NK-92 treated with Interleukin-12 subunit alpha and Interleukin-12 subunit beta, amount 100 ng/mL, for 24 hours (cell line): Measurements from ENCODE around the gene ZNF444.
"Not testable (repeated sequence)": the region's sequence is repeated elsewhere in the genome, so short reads cannot be mapped to it uniquely, and the experiment has no call there.

Source experiments
- DNase-seq: peaks from one replicate; lab custom pipeline; 2025; lab: John Stamatoyannopoulos, UW

ZNF444 gene

GRCh38 chr19:56147307-56147706, 6.2 kb downstream of the ZNF444 start:
- no peak for DNase-seq

- DNase-seq, result no peak
Measured at GRCh38 chr19:56148096-56148495, 7.0 kb downstream of the ZNF444 start.

- DNase-seq, result not testable (repeated sequence)
Measured at GRCh38 chr19:56148955-56149655, 8.0 kb downstream of the ZNF444 start.

- DNase-seq, result no peak
Measured at GRCh38 chr19:56149656-56150038, 8.6 kb downstream of the ZNF444 start.

- no peak for DNase-seq
Measured at GRCh38 chr19:56150358-56150757, 9.3 kb downstream of the ZNF444 start.

- no peak for DNase-seq
Measured at GRCh38 chr19:56152644-56153043, 11.6 kb downstream of the ZNF444 start.

GRCh38 chr19:56153507-56153906, 12.4 kb downstream of the ZNF444 start:
- no peak for DNase-seq

- no peak for DNase-seq
Measured at GRCh38 chr19:56155124-56155687, 14.1 kb downstream of the ZNF444 start.

GRCh38 chr19:56156768-56157167, 15.7 kb downstream of the ZNF444 start:
- DNase-seq, result no peak

- DNase-seq, result no peak
Measured at GRCh38 chr19:56158170-56158757, 17.2 kb downstream of the ZNF444 start.

GRCh38 chr19:56159009-56159559, 18.0 kb downstream of the ZNF444 start:
- no peak for DNase-seq

- DNase-seq, result no peak
Measured at GRCh38 chr19:56159622-56160271, 18.7 kb downstream of the ZNF444 start.

- no peak for DNase-seq
Measured at GRCh38 chr19:56161534-56161933, 20.4 kb downstream of the ZNF444 start.

GRCh38 chr19:56162258-56162657, 21.2 kb downstream of the ZNF444 start:
- DNase-seq, result no peak

- no peak for DNase-seq
Measured at GRCh38 chr19:56163097-56163496, 22.0 kb downstream of the ZNF444 start.

GRCh38 chr19:56167064-56167578, 26.0 kb downstream of the ZNF444 start:
- DNase-seq, result no peak

- no peak for DNase-seq
Measured at GRCh38 chr19:56170261-56170660, 29.2 kb downstream of the ZNF444 start.

- DNase-seq, result no peak
Measured at GRCh38 chr19:56174086-56174485, 33.0 kb downstream of the ZNF444 start.

- DNase-seq, result no peak
Measured at GRCh38 chr19:56174550-56174949, 33.5 kb downstream of the ZNF444 start.

GRCh38 chr19:56175861-56176307, 34.8 kb downstream of the ZNF444 start, which contains the start of gene GALP:
TSS of gene GALP (plus strand) at chr19:56176008. CDS start at chr19:56177109, 1,101 bp downstream.
- DNase-seq, result not testable (repeated sequence)

- not testable (repeated sequence) for DNase-seq
Measured at GRCh38 chr19:56176310-56176709, 35.2 kb downstream of the ZNF444 start.

- DNase-seq, result no peak
Measured at GRCh38 chr19:56176881-56177280, 35.8 kb downstream of the ZNF444 start.
